Right atrium auricular region (tissue), 2 donors: ENCODE data around the gene MYO9B. TPM values are rescaled to one million over a fixed set of nuclear protein-coding genes. Genes with fewer than 3 reads are reported as not detected.
"Not testable (repeated sequence)": the region's sequence is repeated elsewhere in the genome, so short reads cannot be mapped to it uniquely, and the experiment has no call there.

Experiments used
- DNase-seq: peaks from one replicate; pipeline ENCODE4 v3.0.0-alpha.2; 2019; ENCODE audit warnings: low spot score
- H3K27ac ChIP-seq, 2 donors: fragments of 200-600 bp; sonication (generic); 1 replicate in 1 of 2; 2 replicates in 1 of 2; pipeline ENCODE4 v1.5.1; 2016 to 2019
- H3K27me3 ChIP-seq, 2 donors: fragments of 200-600 bp; sonication (generic); one replicate each; pipeline versions ENCODE4 v1.5.1 to v1.6.0; 2017 to 2019
- H3K36me3 ChIP-seq: fragments of 200-600 bp; sonication (generic); one replicate; pipeline ENCODE4 v1.5.1; 2016
- H3K4me1 ChIP-seq, 2 donors: fragments of 200-600 bp; sonication (generic); one replicate each; pipeline versions ENCODE4 v1.5.1 to v1.6.0; 2017 to 2019
- H3K4me3 ChIP-seq, 2 donors: fragments of 200-600 bp; sonication (generic); 1 replicate in 1 of 2; 2 replicates in 1 of 2; pipeline ENCODE4 v1.5.1; 2017 to 2019; ENCODE audit warnings: mild to moderate bottlenecking in 1 of 2, moderate library complexity in 1 of 2
- H3K9me3 ChIP-seq, 2 donors: fragments of 200-600 bp; sonication (generic); one replicate each; pipeline ENCODE4 v1.5.1; 2019
- total RNA-seq, 2 donors: library from RNA; depleted of rRNA; stranded (reverse); fragments of >200 nt; gene quantifications; one replicate each; pipeline ENCODE4 v1.1.0, GENCODE V29; 2016
- TF ChIP-seq, protein P1 (sequence below), 2 donors: fragments of 200-600 bp; sonication (generic); IDR thresholded peaks; one replicate each; pipeline ENCODE4 v1.5.1; 2019; ENCODE audit warnings: antibody characterized with exemption in 2 of 2

Gene MYO9B
- total RNA-seq, 2 donors from 2014 or later: 25.4 to 40.8 TPM

DNA sequence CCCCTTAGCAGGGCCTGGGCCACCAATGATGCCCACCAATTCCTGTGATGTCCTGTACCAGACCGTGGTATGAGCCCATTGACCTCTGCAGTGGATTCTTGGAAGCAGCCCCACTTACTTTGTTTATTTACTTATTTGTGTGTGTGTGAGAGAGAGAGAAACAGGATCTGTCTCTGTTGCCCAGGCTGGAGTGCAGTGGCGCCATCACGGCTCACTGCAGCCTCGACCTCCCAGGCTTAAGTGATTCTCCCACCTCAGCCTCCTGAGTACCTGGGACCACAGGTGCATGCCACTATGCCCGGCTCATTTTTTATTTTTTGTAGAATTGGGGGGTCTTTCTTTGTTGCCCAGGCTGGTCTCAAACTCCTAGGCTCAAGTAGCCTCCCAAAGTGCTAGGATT lies 13.0 kb downstream of the MYO9B start:
- Histone ChIP-seq H3K36me3 (no peaks in the 10 kb centered on the region), H3K27ac (no peak overlapping the region), H3K4me1 (peaks cover 0 to 29% of the 10 kb centered on the region in 2 donors), H3K4me3 (no peak overlapping the region), H3K27me3 (no peaks in the 10 kb centered on the region), H3K9me3 (no peaks in the 10 kb centered on the region)
- TF ChIP-seq, protein P1, sequence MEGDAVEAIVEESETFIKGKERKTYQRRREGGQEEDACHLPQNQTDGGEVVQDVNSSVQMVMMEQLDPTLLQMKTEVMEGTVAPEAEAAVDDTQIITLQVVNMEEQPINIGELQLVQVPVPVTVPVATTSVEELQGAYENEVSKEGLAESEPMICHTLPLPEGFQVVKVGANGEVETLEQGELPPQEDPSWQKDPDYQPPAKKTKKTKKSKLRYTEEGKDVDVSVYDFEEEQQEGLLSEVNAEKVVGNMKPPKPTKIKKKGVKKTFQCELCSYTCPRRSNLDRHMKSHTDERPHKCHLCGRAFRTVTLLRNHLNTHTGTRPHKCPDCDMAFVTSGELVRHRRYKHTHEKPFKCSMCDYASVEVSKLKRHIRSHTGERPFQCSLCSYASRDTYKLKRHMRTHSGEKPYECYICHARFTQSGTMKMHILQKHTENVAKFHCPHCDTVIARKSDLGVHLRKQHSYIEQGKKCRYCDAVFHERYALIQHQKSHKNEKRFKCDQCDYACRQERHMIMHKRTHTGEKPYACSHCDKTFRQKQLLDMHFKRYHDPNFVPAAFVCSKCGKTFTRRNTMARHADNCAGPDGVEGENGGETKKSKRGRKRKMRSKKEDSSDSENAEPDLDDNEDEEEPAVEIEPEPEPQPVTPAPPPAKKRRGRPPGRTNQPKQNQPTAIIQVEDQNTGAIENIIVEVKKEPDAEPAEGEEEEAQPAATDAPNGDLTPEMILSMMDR (IDR thresholded peaks at IDR 0.05): no peak
- no peak for DNase-seq

- Histone ChIP-seq H3K36me3 (no peaks in the 10 kb centered on the region), H3K4me3 (no peak overlapping the region), H3K27ac (peak overlapping the region; percentile 21 to 29), H3K9me3 (no peaks in the 10 kb centered on the region), H3K27me3 (no peaks in the 10 kb centered on the region), H3K4me1 (peaks cover 0 to 47% of the 10 kb centered on the region in 2 donors)
- TF ChIP-seq, protein P1 (IDR thresholded peaks at IDR 0.05): no peak
- no peak for DNase-seq
These were observed 15.0 kb downstream of the MYO9B start for GRCh38 chr19:17090583-17090982.

DNA sequence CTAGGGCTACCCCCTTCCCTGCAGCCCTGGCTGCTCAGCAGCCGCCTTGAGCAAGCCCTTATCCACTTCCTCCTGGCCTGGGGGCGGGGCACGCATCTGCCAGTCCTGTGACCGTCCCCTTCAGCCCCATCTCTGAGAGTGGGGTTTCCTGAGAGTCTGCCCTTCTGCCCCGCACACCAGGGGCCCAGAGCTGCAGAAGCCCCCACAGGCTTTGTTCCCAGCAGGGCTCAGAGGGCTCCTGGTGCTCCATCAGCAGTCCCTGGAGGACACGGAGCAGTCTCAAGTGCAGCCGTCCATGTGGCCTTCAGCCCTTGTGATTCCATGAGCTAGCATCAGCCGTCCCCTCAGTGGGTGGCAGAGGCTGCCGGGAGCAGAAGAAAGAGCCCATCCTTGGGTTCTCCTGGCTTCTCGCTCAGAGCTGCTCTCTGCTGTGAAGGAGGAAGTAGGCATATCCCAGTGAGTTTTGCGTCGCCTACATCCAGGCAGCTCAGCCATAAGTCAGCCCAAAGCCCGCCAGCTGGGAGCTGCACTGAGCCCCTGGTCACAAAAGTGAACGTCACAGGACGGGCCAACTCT lies 16.3 kb downstream of the MYO9B start:
- peaks cover 0 to 58% of the 10 kb centered on the region in 2 donors for H3K4me1 ChIP-seq
- peak overlapping the region in 1 of 2 donors; percentile 10 for H3K27ac ChIP-seq
- no peaks in the 10 kb centered on the region for H3K27me3 ChIP-seq
- TF ChIP-seq, protein P1 (IDR thresholded peaks at IDR 0.05): no peak
- no peak for DNase-seq
- no peaks in the 10 kb centered on the region for H3K9me3 ChIP-seq
- no peak overlapping the region for H3K4me3 ChIP-seq
- H3K36me3 ChIP-seq: no peaks in the 10 kb centered on the region

GRCh38 chr19:17092696-17093095 lies 17.1 kb downstream of the MYO9B start:
- no peak for DNase-seq
- Histone ChIP-seq H3K36me3 (no peaks in the 10 kb centered on the region), H3K4me1 (peaks cover 0 to 67% of the 10 kb centered on the region in 2 donors), H3K27ac (no peak overlapping the region), H3K27me3 (no peaks in the 10 kb centered on the region), H3K9me3 (no peaks in the 10 kb centered on the region), H3K4me3 (no peak overlapping the region)
- TF ChIP-seq, protein P1 (IDR thresholded peaks at IDR 0.05): no peak

DNA sequence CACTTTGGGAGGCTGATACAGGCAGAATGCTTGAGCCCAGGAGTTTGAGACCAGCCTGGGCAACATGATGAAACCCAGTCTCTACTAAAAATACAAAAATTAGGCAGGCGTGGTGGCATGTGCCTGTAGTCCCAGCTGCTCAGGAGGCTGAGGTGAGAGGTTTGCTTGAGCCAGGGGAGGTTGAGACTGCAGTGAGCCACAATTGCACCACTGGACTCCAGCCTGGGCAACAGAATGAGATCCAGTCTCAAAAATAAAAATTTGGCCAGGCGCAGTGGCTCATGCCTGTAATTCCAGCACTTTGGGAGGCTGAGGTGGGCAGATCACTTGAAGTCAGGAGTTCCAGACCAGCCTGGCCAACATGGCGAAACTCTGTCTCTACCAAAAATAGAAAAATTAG lies 19.1 kb downstream of the MYO9B start:
- not testable (repeated sequence) for H3K27me3 ChIP-seq, H3K9me3 ChIP-seq, H3K36me3 ChIP-seq, H3K4me3 ChIP-seq, DNase-seq
- Histone ChIP-seq H3K4me1 (peaks cover 0 to 64% of the 10 kb centered on the region in 2 donors), H3K27ac (peak overlapping the region; percentile 62 to 75)

GRCh38 chr19:17095141-17095919 lies 19.8 kb downstream of the MYO9B start:
- DNase-seq: peak; percentile 90
- Histone ChIP-seq H3K27me3 (no peaks in the 10 kb centered on the region), H3K27ac (peak overlapping the region; percentile 62 to 75), H3K9me3 (no peaks in the 10 kb centered on the region), H3K4me3 (no peak overlapping the region), H3K36me3 (no peaks in the 10 kb centered on the region), H3K4me1 (peaks cover 0 to 62% of the 10 kb centered on the region in 2 donors)
- TF ChIP-seq, protein P1 (IDR thresholded peaks at IDR 0.05): no peak
